Measurements from ENCODE around the gene ZNF174. TPM values are rescaled to one million over a fixed set of nuclear protein-coding genes. Genes with fewer than 3 reads are reported as not detected.

Gene ZNF174
- total and polyA plus RNA-seq, 2 of the 8 experiments (the other 6 are each of a cell fraction or from before 2014, with no cell fraction given) = 9.1 to 12.7 TPM

DNA sequence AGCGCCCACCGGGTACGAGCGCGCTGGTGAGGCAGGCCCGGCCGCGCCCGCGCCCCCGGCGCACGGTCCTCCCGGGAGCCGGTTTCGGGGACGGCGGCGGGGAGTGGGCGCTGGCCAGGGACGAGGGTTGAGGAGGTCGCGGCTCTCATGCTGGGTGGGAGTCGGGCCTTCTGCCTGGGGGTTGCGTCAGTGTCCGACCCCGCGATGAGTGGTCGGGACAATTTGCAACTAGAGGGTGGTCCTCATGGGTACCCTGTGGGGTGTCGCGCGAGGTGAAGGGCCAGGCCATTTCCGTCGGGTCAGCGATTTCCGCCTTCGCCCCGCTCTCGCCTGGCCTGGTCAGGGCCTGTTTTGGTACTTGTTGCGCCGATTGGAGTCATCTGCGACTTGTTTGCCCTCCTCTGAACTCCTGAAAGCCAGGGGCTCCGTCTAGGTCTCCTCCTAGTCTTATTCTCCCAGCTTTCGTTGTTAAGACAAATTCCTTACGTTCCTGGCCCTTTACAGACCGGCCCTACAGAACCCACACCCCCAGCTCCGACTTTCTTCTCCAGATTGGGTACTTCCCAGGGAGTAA, 57.4 kb downstream of the ZNF174 start (continued):
- TF ChIP-seq CREB1 (IDR thresholded peaks at IDR 0.05) (0 out of 2 replicates have a peak, but pooled peaks have one; percentile 11), SIRT6 (IDR thresholded peaks at IDR 0.05; ENCODE audit: low read length) (no peak), SRF (IDR thresholded peaks at IDR 0.05; ENCODE audit: low read depth, low read length) (no peak), FOSL1 (IDR thresholded peaks at IDR 0.05; ENCODE audit: insufficient read depth, low read depth, low read length) (no peak), CEBPB (IDR thresholded peaks at IDR 0.05; ENCODE audit: low read depth, low read length) (no peak), SUZ12 (IDR thresholded peaks at IDR 0.05; ENCODE audit: low read length) (no peak), CTBP2 (IDR thresholded peaks at IDR 0.05; ENCODE audit: borderline replicate concordance, insufficient read depth, insufficient read length, low read length) (no peak), SAP30 (IDR thresholded peaks at IDR 0.05; ENCODE audit: insufficient read depth, insufficient replicate concordance, low read length) (peak; percentile 51), TCF12 (IDR thresholded peaks at IDR 0.05; ENCODE audit: low read depth, low read length) (no peak), RBBP5 (IDR thresholded peaks at IDR 0.05; ENCODE audit: borderline replicate concordance, low read depth, low read length) (no peak), GTF2F1 (IDR thresholded peaks at IDR 0.05; ENCODE audit: borderline replicate concordance, low read depth, low read length) (no peak), CHD1 (IDR thresholded peaks at IDR 0.05; ENCODE audit: low read depth, low read length) (no peak), CBX8 (IDR thresholded peaks at IDR 0.05; ENCODE audit: borderline replicate concordance, low read depth, low read length) (no peak), NANOG (IDR thresholded peaks at IDR 0.05; ENCODE audit: insufficient read depth, low read depth, low read length, poor library complexity, severe bottlenecking) (no peak), SIX5 (IDR thresholded peaks at IDR 0.05; ENCODE audit: low read depth, low read length) (no peak), RFX5 (IDR thresholded peaks at IDR 0.05; ENCODE audit: borderline replicate concordance, low read depth, low read length) (no peak), POLR2A (IDR thresholded peaks at IDR 0.05; ENCODE audit: control extremely low read depth in 1 of 2, low read depth in 2 of 2, low read length in 2 of 2) (peak in 1 of 2 experiments; percentile 30; a peak in 1 of 3 replicates), BCL11A (IDR thresholded peaks at IDR 0.05; ENCODE audit: low read depth in 2 of 2, low read length in 2 of 2) (no peak), TAF1 (IDR thresholded peaks at IDR 0.05; ENCODE audit: low read depth, low read length) (no peak), SP1 (IDR thresholded peaks at IDR 0.05; ENCODE audit: low read depth, low read length) (no peak; the same call in 1 of the 2 replicates), POLR2AphosphoS5 (IDR thresholded peaks at IDR 0.05; ENCODE audit: low read depth, low read length) (0 out of 2 replicates have a peak, but pooled peaks have one; percentile 24), HDAC2 (IDR thresholded peaks at IDR 0.05; ENCODE audit: borderline replicate concordance in 1 of 2, low read depth in 2 of 2, low read length in 2 of 2) (no peak), RXRA (IDR thresholded peaks at IDR 0.05; ENCODE audit: insufficient read depth, low read depth, low read length) (no peak)
- TF ChIP-seq, protein P1, sequence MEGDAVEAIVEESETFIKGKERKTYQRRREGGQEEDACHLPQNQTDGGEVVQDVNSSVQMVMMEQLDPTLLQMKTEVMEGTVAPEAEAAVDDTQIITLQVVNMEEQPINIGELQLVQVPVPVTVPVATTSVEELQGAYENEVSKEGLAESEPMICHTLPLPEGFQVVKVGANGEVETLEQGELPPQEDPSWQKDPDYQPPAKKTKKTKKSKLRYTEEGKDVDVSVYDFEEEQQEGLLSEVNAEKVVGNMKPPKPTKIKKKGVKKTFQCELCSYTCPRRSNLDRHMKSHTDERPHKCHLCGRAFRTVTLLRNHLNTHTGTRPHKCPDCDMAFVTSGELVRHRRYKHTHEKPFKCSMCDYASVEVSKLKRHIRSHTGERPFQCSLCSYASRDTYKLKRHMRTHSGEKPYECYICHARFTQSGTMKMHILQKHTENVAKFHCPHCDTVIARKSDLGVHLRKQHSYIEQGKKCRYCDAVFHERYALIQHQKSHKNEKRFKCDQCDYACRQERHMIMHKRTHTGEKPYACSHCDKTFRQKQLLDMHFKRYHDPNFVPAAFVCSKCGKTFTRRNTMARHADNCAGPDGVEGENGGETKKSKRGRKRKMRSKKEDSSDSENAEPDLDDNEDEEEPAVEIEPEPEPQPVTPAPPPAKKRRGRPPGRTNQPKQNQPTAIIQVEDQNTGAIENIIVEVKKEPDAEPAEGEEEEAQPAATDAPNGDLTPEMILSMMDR (IDR thresholded peaks at IDR 0.05; ENCODE audit: control extremely low read depth in 1 of 3, insufficient read depth in 1 of 3, low read depth in 1 of 3, low read length in 3 of 3) = no peak

All from H1 (cell line).